GM21423 (cell line): ENCODE data around the gene KCP.
"Not testable (repeated sequence)": the region's sequence is repeated elsewhere in the genome, so short reads cannot be mapped to it uniquely, and the experiment has no call there.

Experiments used
- ATAC-seq: cut with Tn5 transposase; IDR thresholded peaks from one replicate; pipeline ENCODE4 v1.9.1; 2021; ENCODE audit warnings: mild to moderate bottlenecking, moderate library complexity; ENCODE audit not compliant: unreplicated experiment

The KCP gene

DNA sequence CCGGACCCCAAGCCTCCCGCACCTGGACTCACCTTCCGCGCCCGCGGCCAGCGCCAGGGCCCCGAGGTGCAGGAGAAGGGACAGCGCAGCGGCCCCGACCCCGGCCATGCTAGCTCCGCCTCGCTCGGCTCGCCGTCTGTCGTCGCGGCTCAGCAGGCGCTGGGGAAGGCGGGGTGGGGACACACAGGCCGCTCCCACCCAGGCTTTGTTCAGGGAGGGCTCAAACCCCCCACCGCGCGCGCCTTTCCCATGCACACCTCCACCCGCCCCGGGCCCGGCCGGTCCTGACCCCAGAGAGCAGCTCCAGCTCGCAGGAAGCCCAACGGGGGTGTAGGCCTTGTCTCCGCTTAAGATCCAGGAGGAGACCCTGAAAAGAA, at the start of gene KCP:
TSS of gene KCP (minus strand) at position 141 of the 377 bp plus-strand sequence. CDS start at position 108, 33 bp downstream.
- ATAC-seq, result no peak

DNA sequence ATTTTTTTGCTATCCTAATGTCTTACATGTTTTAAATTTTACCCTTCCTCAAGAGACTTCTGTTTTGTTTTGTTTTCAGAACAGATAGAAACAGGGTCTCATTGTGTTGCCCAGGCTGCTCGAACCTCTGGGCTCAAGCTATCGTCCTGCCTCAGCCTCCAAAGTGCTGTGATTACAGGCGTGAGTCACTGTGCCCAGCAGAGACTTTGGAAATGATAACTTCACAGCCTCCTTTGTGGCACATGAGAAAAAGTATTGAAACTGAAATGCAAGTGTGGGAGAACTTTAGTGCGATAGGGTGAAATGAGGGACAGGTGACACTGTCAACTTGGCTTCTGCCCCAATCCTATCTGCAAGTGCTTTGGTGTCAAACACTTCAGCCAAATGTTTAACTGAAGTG, 48.8 kb upstream of the KCP start:
- ATAC-seq, result no peak

DNA sequence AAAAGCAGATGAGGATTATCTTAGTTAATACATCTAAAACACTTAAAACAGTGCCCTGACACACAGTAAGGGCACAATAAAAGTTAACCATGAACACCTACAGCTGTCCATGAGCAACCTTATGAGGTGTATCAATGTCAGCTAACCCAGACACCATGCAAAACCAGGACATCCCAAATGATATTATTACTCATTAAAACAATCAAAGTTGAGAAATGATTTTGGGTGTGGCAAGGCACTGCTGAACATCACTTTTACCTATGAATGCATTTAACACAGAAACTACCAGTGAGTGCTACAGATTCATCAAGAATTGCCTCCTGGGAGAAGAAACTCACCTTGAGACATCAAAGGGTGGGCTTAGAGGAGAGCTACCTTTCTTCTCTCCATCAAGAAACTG, 45.5 kb upstream of the KCP start:
- ATAC-seq, result no peak

- ATAC-seq, result no peak
These were observed 44.6 kb upstream of the KCP start for GRCh38 chr7:128954830-128955802.

DNA sequence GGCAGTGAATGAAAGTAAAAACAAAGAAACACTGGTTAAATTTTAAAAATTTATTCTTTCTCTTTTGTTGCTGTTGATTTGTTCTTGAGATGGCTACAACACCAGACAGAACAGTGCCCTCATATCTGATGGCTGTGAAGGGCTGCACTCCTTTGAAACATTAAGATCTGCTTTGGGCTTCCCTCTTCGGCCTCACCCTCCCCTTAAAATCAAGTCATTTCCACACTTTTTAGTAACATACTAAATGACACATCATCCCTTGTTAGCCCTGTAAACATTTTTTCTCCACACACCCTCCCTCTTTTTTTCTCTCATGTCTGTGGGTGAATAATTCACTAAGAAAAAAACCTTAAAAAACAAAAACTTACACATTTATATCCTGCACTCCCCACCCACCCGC, 43.6 kb upstream of the KCP start:
- no peak for ATAC-seq

DNA sequence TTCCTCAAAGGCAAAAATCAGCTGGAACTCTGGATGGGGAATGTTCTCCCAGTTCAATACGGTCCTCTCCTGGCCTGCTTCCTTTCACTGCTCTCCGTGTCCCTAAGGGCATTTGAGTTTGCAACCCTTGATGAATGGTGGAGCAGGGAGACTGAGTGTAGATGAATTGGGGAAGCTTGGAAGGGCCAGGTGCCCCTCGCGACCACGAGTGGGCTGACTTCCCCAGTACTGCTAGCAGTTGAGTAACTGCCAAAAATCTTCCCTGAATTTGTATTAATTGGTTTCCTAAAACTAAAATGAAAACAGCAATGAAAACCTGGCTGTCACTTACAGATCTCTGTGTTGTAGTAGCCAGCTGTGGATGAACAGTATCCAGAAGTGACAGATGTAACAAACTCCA, 40.8 kb upstream of the KCP start:
- ATAC-seq, result no peak

DNA sequence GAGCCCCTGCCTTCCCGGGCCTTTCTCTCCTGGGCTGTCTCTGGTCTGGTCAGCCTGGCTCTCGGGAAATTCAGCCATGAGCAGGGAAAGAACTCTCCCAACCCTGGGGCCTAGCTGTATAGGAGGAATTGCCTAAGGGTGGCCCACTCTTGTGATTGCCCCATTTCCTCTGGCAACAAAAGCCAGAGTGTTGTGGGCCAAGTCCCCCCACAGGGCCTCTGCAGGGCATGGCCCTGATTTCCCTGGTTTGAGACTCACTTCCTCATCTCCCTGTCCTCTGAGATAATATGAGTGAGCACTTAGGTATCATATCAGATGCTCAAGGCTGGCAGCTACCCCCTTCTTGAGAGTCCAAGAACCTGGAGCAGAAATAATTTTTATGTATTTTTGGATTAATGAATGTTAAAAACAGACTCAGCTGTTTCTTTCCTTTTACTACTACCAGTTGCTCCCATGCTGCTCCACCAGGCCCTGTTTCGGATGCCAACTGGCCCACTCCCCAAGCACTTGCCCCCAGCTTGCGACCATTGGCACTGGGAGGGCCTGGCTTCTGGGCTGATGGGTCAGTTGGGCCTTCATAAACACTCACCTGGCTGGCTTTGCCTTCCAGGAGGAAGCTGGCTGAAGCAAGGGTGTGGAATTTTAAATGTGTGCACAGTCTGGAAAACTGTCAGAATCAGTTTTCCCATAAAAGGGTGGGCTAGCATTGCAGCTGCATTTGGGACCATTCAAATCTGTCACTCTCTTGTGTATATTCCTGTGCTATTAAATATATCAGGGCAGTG, 38.7 kb upstream of the KCP start:
- no peak for ATAC-seq

GRCh38 chr7:128948312-128948973, 37.9 kb upstream of the KCP start:
- no peak for ATAC-seq

DNA sequence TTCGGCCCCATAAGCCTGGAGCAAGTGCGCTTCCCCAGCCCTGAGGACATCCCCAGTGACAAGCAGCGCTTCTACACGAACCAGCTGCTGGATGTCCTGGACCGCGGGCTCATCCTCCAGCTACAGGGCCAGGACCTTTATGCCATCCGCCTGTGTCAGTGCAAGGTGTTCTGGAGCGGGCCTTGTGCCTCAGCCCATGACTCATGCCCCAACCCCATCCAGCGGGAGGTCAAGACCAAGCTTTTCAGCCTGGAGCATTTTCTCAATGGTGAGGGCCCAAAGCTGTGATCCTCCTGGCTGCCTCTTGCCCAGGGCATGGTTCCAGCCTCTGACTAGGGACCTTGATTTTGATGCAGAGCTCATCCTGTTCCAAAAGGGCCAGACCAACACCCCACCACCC, 37.3 kb upstream of the KCP start:
- no peak for ATAC-seq

DNA sequence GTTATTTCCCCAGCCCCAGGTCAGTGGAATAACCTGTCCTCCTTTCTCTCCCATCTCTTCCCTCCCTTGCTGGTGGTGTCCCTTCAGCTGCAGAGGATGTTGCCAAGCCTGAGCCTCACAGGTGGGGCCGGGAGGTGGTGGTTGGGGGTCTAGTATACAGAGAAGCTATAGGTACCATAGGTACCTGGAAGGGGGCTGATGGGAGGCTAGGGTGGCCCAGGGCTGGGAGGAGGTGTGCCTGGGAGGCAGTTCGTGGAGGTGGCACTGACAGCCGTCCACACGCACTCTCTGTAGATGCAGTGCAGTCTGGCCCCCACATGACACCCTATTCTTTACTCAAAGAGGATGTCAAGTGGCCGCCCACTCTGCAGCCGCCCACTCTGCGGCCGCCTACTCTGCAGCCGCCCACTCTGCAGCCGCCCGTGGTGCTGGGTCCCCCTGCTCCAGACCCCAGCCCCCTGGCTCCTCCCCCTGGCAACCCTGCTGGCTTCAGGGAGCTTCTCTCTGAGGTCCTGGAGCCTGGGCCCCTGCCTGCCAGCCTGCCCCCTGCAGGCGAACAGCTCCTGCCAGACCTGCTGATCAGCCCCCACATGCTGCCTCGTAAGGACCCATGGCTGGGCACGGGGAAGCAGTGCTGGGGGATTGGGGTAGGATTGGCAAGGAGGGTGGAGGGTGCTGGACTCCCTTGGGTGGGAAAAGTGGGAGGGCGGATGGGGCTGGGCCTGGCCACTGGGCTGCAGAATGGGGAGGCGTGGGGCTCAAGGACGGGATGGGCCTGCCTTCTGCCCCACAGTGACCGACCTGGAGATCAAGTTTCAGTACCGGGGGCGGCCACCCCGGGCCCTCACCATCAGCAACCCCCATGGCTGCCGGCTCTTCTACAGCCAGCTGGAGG, 36.7 kb upstream of the KCP start:
- no peak for ATAC-seq

GRCh38 chr7:128945668-128946366, 35.3 kb upstream of the KCP start:
- ATAC-seq, result no peak

DNA sequence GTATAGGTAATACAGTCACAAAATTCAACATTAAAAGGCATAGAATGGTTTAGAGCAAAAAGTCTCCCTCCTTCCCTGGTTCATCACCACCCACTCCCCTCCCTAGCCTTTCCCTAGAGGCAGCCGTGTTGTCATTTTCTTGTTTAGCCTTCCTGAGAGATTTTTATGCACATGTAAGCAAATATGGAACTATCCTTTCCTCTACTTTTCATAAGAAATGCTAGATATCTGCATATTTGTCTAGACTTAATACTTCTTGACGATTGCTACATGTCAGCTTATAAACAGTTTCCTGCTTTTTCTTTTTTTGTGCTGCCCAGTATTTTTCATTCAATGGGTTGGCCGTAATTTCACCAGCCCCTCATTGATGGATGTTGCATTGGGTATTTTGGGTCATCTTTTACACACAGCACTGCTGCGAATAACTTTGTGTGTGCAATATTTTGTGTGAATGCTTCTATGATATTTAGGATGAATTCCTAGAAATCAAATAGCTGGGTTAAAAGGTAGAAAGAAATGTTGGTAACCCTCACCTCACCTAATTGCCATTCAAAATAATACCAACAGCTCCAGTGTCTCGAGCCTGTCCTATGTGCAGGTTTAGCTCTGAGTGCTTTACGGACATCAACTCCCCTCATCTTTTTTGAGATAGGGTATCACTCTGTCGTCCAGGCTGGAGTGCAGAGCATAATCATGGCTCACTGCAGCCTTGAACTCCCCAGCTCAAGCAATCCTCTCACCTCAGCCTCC, 34.2 kb upstream of the KCP start:
- ATAC-seq, result no peak

DNA sequence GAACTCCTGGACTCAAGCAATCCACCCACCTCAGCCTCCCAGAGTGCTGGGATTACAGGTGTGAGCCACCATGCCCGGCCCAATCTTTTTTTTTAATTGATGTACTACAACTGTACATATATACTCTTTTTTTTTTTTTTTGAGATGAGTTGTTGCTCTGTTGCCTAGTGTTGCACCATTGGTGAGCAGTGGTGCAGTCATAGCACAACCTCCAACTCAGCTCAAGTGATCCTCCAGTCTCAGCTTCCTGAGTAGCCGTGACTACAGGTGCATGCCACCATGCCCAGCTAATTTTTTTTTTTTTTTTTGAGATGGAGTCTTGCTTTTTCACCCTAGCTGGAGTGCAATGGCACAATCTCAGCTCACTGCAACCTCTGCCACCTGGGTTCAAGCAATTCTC, 32.7 kb upstream of the KCP start:
- ATAC-seq, result not testable (repeated sequence)

DNA sequence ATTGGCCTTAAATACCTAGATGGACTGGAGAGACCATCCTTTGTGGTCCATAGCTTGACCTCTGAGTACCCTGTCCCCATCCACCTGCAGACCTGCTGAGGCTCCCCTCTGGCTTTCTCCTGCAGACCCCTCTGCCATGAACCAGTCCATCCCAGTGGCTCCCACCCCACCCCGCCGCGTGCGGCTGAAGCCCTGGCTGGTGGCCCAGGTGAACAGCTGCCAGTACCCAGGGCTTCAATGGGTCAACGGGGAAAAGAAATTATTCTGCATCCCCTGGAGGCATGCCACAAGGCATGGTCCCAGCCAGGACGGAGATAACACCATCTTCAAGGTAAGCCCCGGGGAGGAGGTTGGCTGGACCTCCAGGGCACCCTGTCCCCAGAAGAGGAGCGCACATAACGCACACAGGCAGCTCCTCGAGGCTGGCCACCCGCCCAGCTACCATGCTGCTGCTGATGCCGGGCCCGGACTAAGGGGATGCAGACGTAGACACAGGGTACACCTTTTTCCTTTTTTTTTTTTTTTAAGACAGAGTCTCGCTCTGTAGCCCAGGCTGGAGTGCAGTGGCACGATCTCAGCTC, 31.5 kb upstream of the KCP start:
- no peak for ATAC-seq

DNA sequence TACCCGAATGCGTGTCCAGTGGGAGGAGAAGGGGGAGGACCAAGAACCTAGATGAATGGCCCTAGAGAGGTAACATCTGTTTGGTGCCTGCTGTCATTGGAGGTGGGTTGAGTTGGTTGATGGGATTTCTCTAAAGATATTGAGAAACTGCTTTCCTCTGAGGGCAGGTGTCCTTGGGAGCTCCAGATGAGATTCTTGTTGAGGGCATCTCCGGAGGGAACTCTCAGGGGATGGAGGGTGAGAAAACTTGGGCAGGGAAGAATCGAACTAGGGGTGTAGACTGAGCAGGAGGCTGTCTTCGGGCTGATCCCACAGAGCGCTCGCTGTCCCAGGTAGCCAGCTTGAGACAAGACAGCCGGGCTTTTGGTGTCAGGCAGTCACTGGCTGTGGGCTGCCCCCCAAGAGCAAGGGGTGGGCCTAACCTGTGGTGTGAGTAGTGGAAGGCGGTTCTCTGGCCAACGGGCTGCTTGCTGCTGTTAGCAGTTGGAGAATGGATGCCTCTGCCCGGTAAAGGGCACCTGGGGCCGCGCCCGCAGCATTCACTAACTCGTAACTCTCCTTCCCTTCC, 30.9 kb upstream of the KCP start:
- no peak for ATAC-seq

DNA sequence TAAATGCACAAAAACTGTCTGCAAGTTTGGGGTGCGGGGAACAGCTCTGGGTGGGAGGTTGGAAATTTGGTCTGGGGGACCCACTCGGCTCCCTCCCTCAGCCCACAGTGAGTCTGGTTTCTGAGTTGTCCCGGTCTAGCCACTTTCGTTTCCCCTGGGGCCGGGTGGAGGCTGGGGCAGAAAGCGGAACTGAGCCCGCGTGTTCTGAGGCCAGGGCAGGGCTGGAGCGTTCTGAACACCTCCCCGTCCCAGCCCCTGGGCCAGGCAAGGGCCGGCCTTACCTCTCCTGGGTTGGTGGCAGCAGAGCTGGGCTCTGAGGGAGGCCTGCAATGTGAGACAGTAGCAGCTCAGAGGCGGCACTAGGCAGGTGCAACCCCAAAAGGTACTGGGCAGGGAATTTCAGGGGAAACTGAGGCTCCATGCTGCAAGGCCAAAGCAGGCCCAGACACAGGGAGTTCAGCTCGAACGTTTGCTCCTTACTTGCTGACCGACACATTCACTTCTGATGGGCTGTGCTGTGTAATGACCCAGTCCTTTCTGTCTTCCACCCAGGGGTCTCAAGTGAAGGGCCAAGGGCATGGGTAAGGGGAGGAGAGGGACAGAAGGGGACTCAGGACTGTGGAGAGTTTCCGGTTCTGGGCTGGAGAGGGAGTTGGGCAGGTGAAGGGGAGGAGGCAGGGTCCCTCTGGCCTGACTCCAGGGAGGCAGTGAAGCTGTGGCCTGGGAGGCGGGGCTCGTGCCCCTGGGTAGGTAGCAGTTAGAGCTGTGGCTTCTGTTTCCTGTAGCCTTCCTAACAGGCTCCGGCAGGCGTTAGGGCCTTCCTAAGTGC, 30.2 kb upstream of the KCP start:
- ATAC-seq, result peak; percentile 54

- ATAC-seq, result peak; percentile 21
These were observed 29.4 kb upstream of the KCP start for GRCh38 chr7:128939861-128940410.
